Measurements from ENCODE around the gene CDCA7L.
"Not testable (repeated sequence)": the region's sequence is repeated elsewhere in the genome, so short reads cannot be mapped to it uniquely, and the experiment has no call there.

CDCA7L gene

DNA sequence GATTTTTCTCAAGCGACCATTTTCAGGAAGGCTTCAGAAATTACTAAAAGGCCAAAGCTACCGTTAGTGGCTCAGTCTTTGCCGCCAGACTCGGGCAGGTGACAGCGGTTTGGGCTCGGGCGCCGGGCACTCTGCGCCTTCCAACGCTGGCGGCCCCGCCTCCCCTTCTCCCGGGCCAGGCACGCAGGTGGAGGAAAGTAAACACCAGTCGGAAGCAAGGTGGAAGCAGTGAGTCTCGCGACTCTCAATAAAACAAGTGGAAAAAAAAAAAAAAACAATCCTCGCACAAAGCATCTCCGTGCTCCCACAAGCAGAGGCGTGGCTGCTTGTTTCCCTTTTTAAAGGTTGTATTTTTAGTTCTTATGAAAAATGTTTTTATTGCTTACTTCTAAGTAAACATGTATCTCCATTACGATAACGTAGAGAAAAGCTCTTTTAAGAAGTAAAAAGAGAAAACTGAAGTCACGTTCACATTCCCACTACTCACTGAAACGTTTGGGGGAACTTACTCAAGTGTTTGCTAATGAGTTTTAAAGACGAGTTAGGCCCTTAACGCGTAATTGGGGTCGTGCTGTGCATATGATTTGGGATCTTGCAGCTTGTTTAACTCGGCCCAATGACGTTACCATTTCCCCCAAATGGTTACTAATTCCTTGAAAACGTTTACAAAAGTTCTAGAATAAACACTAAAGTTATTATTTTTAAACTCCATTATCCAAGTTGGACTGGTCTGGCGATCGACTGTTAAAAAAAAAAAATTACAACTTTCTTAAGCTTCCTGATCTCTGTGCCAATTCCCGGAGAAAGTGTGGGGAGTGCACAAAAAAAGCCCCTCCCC lies 864 bp downstream of the CDCA7L start:
- DNase-seq (ENCODE audit: low spot score): peak; percentile 38

DNA sequence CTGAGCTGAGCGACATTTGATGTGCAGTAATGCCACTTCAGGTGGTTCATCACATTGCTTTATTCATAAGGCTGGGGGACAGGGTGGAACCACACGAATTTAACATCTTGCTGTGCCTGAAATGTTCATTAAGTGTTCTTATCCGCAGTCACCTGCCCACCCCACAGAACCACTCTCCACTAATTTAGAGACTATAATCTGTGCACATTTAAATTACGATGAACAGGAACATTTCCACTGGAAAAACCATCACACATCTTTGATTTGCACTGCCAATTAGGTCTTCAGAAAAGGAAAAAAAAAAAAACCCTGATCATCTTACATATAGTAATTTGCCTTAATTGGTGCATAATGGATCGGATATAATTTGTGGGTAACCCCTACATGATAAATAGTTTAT lies 2.3 kb downstream of the CDCA7L start:
- no peak for DNase-seq (ENCODE audit: low spot score)

DNA sequence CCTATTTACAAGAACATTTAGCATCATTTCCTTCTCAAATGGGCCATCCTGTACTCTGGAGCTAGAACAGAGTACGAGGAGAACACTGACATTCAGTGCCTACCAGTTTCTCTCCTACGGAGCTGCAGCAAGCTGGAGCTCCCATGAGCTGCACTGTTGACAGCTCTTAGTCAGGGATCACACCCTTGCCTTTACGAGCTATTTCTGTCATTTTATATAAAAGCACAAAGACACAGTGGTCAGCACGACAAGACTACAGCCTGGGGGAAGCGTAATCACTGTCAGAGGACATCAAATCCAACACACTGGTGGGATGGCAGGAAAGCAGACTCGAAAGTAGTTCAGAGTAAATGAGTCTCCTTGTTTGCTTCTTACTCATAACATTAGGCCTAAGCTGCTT lies 2.7 kb downstream of the CDCA7L start:
- no peak for DNase-seq (ENCODE audit: low spot score)

DNA sequence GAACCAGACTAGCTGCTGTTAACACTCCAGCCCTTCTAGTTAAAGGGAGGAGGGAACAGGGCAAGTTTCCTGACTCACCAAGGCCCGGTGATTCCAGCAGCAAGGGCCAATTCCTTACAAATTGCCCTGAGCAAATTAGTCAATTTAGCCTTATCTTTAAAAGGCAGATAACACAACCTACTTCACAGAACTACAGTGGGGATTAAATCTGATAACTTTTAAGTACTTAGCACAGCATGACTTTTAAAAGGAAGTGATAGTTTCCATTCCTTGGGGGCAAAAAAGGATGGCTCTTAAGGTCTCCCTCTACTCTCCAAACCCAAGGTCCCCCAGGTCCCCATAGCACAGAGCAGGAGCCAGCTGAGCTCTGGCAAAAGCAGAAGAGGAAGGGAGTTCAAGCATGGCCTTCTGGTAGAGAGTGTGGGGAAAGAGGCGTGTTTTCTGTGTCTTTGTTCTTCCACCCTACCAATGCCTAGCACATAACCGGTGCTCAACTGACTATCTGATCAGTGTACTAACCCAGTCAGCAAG lies 4.0 kb downstream of the CDCA7L start:
- no peak for DNase-seq (ENCODE audit: low spot score)

DNA sequence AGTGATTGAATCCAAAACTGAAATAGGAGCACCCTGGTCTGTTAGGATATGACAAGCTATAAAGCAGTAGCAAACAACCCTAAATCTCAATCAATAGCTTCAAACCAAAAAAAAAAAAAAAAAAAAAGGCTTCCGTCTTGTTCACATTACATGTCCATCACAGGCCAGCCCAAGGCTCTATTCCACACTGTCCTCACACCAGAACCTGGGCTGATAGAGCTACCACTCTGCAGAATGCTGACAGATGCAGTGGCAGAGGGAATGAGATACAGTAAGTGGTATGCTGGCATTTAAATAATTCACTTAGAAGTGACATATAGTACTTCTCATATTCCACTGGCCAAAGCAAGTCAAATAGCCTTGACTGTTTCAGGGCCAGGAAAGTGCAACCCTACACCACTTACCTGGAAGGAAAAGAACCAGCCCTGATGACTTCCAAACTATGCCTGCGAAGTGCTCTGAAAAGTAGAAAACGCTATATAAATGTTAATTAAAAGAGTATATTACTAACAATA lies 5.8 kb downstream of the CDCA7L start:
- DNase-seq (ENCODE audit: low spot score): no peak

DNA sequence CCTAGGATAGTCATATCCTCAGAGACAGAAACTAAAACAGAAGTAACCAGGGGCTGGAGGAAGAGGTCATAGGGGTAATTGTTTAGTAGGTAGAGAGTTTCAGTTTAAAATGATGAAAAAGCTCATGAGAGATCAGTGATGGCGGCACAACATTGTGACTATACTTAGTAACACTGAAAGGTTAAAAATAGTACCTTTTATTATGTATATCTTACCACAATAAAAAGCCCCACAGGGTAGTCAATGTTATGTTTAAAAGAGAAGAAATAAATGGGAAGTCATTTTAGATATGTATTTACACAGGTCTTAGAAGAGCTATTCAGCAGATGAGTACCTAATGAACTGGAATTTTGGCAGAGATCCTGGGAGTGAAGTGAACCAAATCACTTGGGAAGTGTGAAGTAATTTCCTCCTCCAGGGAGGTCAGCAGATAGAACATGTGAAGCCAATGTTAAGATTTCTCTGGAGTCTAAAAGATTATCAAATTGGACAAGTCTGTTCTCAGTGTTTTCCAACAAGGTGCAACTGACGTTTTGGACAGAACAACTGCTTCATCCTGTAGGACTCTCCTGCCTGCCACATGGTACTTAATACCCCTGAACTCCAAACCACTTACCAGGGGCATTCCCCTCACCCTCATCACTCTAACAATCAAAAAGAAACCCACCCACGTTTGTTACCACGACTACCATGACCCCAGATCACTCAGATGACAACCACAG lies 6.4 kb downstream of the CDCA7L start:
- no peak for DNase-seq (ENCODE audit: low spot score)

DNA sequence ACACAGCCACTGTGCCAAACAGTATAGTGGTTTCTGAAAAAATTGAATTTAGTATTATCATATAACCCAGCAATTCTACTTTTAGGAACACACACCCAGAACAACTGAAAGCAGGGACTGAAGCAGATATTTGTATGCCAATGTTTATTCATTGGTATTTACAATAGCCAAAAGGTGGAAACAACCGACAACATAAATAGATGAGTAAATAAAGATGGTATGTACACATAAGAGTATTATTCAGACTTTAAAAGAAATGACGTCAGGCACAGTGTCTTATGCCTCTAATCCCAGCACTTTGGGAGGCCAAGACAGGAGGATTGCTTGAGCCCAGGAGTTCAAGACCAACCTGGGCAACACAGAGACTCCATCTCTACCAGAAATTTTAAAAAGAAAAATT lies 7.2 kb downstream of the CDCA7L start:
- DNase-seq (ENCODE audit: low spot score): no peak

DNA sequence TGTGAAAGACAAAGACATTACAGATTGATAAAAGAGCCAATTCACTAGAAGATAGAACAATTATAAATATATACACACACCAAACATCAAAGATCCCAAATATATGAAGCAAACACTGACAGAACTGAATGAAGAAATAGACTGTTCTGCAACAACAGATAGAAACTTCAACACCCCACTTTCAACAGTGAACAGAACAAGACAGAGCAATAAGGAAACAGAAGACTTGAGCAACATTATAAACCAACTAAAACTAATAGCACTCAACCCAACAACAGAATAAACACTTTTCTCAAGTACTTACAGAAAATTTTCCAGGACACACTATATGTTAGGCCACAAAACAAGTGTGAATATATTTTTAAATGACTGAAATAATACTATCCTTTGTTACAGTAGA lies 10.9 kb downstream of the CDCA7L start:
- DNase-seq (ENCODE audit: low spot score): no peak

DNA sequence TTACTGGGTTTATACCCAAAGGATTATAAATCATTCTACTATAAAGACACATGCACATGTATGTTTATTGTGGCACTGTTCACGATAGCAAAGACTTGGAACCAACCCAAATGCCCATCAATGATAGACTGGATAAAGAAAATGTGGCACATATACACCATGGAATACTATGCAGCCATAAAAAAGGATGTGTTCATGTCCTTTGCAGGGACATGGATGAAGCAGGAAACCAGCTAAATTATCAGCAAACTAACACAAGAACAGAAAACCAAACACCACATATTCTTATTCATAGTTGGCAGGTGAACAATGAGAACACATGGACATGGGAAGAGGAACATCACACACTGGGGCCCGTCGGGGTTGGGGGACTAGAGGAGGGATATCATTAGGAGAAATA lies 12.4 kb downstream of the CDCA7L start:
- DNase-seq (ENCODE audit: low spot score): not testable (repeated sequence)

DNA sequence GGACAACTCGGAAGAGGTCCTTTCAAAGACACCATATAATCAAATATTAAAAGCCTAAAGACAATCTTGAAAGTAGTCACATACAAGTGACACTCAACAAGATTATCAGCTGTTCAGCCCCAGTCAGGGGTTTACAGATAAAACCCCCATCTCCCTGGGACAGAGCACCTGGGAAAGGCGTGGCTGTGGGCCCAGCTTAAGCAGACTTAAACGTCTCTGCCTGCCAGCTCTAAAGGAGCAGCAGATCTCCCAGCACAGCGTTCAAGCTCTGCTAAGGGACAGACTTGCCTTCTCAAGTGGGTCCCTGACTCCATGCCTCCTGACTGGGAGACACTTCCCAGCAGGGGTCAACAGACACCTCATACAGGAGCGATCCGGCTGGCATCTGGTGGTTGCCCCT lies 18.0 kb downstream of the CDCA7L start:
- no peak for DNase-seq (ENCODE audit: low spot score)

DNA sequence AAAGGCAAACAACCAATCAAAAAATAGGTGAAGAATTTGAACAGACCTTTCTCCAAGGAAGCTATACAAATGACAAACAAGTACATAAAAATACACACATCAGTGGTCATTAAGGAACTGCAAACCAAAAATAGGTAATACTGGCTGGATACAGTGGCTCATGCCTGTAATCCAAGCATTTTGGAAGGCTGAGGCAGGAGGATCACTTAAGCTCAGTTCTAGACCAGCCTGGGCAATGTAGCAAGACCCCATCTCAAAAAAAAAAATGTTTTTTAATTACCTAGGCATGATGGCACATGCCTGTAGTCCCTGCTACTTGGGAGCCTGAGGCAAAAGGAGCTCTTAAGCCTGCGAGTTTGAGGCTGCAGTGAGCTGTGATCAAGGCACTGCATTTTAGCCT lies 19.3 kb downstream of the CDCA7L start:
- no peak for DNase-seq (ENCODE audit: low spot score)

DNA sequence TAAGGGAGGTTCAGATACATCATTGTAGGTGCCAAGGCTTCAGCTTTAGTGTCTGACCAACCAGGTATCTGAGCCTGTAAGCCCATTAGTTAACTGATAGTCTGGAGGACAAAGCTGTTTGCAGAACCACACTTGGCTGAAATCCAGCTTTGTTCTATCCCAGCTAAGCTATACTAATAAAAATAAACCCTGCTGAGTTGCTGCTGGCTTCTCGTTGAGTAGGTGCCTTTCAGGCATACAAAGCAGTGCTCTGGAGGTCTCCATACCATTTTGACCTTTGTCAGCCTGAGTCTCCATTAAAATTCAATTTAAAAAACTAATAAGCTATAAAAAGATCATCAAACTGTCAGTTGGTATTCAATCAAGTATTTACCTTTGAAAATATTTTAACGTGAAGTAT lies 22.0 kb downstream of the CDCA7L start:
- DNase-seq (ENCODE audit: low spot score): no peak

DNA sequence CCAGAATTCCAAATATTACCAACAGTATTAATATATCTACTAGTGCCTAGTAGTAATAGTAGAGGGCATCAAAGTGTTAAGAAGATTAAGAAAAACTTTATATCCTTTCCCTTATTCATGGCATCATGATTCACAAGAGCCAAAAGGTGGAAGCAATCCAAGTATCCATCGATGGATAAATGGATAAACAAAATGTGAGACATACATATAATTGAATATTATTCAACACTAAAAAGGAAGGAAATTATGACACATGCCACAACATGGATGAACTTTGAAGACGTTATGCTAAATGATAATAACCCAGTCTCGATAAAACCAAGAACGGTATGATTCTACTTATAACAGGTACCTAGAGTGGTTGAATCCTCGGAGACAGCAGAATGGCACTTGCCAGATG lies 23.1 kb downstream of the CDCA7L start:
- no peak for DNase-seq (ENCODE audit: low spot score)

DNA sequence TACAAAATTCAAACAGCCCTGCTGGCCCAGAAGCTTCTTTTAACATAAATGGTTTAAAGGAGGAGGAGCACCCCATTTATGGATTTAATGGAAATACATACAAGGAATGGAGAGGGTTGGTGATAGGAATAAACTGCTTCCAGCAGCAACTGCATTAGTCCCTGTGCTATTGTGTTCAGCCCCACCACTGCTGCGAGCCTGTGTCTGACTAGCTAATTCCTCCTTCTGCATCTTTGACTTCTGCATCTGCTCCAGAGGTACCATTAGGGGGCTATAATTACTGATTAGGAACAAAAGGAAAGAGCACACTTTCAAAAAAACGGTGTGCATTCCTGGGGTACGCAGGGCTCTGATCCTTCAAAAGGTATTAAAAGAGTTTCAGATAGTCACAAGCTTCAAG lies 24.8 kb downstream of the CDCA7L start:
- DNase-seq (ENCODE audit: low spot score): no peak

DNA sequence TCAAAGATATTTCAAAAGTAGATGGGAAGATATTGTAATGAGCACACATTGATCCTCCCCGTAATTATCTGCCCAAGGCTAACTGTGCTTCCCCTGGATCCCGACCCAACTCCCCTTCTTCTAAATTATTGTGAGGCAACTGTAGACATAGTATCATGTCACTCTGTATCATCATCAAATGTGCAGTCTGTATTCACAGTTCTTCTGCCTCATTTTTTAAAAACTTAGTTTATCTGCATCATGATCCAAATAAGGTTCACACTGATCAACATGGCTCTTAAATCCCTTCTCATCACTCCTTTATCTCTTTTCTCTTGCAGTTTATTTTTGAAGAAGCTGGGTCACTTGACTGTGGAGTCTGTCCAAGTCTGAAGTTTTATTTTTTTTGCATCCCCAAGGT lies 27.5 kb downstream of the CDCA7L start:
- DNase-seq (ENCODE audit: low spot score): no peak

DNA sequence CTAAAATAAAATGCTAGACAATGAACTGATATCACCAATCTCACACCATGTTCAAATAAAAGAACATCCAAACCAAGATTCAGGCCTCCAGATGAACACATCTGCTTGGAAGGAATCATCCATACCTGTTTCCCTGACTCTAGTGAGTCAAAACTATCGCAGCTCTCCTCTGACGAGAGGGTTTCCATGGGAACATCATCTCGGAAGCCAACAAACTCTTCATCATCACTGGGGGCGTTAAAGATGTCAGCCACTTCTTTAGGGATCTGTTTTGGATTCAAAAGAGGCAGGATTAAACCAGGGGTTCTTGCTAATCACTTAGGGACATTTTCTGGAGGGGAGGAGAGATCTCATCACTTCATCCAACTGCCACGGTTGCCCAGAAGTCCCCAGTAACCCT lies 29.1 kb downstream of the CDCA7L start:
- no peak for DNase-seq (ENCODE audit: low spot score)

DNA sequence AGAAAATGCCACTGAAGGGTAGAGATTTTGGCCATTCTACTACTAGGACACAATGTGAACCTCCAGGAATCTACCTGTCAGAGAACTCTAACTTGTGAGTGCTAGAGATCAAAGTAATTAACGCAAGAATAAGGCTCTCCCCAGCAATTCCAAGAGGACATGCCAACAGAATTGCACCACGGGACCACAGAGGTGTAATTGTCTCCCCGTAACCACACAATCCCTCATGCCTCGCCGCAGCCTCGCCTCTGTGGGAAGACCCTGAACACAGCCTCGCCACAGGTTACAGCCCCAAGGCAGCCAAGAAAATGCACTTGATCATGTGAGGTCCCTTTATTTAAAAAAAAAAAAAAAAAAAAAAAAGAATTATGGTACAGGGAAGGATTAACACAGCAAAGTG lies 29.5 kb downstream of the CDCA7L start:
- no peak for DNase-seq (ENCODE audit: low spot score)

DNA sequence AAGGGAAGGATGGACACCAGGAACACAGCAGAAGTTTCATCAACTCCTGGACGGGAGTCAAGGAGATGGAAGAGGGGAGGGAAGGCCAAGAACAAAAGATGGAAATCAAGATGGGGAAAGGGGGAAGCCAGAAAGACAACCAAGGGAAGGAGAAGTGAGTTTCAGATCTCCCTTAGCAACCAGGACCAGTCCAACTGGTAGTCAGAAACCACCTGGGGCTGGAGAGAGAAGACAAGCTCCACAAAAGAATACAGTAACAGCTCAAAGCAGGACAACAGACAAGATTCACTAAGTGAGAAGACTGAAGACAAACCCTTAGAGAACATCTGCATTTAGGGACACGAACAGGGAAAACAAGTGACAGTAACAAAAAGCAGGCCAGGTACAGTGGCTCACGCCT lies 30.6 kb downstream of the CDCA7L start:
- DNase-seq (ENCODE audit: low spot score): no peak

DNA sequence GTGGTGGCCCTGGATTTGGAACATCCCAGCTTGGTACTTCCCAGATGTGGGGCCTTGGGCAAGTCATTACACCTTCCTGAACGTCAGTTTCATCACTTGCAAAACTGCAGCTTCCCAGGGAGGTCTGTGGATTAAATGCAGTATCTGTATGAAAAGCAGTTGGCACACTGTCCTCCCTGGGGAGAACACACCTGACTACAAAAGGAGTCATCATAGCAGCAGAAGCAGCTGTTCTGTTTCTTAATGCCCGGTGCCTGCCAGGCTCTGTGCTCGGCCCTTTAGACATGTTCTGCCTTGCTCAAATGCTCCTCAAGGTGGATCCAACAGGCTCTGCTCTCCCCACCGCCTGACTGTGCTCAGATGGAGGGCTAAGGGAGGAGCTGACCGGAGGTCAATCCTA lies 31.0 kb downstream of the CDCA7L start:
- DNase-seq (ENCODE audit: low spot score): no peak

DNA sequence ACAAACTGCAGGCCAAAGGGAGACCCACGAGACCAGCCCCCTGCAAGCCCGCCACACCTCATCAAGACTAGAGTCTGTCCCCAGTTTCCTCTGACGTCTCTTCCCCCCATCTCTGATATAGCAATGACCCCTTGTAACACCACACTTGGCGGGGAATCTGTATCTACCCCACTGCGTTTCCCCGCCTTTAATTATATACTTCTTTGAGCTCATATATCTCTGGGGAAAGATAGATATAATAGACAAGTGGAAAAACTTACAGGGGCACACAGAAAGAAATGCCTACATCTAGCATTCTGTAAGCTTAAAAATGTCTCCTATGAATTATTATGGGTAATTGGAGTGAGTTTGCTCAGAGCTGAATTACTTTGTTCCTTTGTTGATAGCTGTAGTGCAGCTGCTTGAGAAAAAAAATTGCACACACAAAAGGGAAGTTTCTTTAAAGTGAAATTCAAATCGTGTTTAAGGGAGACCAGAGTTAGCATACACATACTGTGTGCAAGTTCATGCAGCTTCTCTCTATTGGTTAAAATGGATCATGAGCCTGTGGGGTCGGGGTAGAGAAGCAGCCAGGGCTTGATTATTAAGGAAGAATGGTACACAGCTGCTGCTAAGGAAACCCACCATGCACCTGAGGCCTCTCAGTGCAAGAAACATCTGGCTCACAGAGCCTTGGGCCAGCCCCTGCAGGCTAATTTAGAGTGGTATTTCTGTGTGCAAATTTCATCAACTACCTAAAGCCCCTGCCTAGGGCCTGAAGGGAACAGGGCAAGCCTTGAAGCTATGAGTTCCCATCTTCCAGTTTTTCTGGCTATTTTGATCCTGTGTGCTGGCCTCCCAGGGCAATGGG lies 32.5 kb downstream of the CDCA7L start:
- no peak for DNase-seq (ENCODE audit: low spot score)

DNA sequence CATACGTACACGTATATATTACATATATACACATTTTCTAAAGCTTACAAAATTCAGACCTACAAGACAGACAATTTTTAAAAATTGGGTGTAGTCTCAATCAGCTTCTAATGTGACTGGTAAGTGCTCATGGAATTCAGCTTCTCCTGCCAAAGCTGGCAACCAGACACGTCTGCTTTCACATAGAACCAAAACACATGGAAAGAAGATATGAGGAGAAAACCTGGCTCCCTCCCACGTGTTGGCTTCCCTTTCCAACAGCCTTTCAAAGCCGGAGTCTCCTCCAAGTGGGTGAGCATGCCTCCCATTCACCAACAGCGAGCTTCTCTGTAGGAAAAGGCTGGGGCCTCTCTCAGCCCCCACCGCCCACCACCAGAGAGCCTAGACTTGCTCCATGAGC lies 33.4 kb downstream of the CDCA7L start:
- no peak for DNase-seq (ENCODE audit: low spot score)

DNA sequence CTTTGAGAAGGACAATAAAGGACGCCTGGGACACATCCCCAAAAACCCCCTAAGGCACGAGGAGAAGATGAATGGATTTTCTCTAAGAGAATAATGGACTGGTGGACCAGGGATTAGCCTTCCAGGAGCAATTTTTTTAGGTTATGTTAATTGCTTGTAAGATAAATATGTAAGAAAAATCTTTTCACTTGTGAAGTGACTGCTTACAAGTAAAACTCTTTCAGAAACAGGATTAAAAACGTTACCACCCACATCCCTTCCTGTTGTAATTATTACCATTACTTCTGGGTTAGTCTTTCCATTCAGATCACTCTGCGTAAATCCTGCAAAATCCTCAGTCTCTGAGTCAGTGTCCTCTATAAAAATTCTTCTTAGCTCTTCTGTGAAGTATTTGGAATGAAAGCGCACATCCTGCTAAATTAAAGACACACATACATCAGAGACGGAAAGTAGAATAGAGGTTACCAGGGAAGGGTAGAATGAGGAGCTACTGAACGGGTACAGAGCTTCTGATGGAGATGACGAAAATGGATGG lies 34.3 kb downstream of the CDCA7L start:
- no peak for DNase-seq (ENCODE audit: low spot score)

Measured in hematopoietic multipotent progenitor cell treated with erythropoietin and hydrocortisone succinate and interleukin-3 and kit ligand, for 17 days (in vitro differentiated cells).